Neural cell (in vitro differentiated cells): ENCODE results near the gene SMC4. TPM values are rescaled to one million over a fixed set of nuclear protein-coding genes. Genes with fewer than 3 reads are reported as not detected.

ENCODE experiments used
- H2AFZ ChIP-seq: fragments of 200-600, 300-800 bp; sonication (generic), shearing (Covaris generic); 2 replicates; pipeline ENCODE4 v1.6.0; 2014; ENCODE audit warnings: low read depth, mild to moderate bottlenecking, antibody characterized with exemption, low read length, moderate library complexity
- H3F3A ChIP-seq: fragments of 200-600 bp; shearing (Covaris generic); 2 replicates; pipeline ENCODE4 v1.6.1; 2016; ENCODE audit warnings: mild to moderate bottlenecking, moderate library complexity, mixed read lengths, antibody characterized with exemption, low read length; ENCODE audit not compliant: insufficient read depth, poor library complexity, severe bottlenecking
- H3K27ac ChIP-seq: fragments of 200-600, 300-800 bp; sonication (generic), shearing (Covaris generic); 2 replicates; pipeline ENCODE4 v1.5.1; 2014; ENCODE audit warnings: mild to moderate bottlenecking, low read length, moderate library complexity
- H3K27me3 ChIP-seq: fragments of 300-800, 200-600 bp; sonication (generic), shearing (Covaris generic); 2 replicates; pipeline ENCODE4 v1.6.0; 2014; ENCODE audit warnings: mild to moderate bottlenecking, low read depth, low read length, moderate library complexity; ENCODE audit not compliant: insufficient read depth
- H3K36me3 ChIP-seq: fragments of 300-800, 200-600 bp; sonication (generic), shearing (Covaris generic); 2 replicates; pipeline ENCODE4 v1.5.1; 2014; ENCODE audit warnings: mild to moderate bottlenecking, antibody characterized with exemption, low read length, moderate library complexity; ENCODE audit not compliant: insufficient read depth
- H3K4me2 ChIP-seq: fragments of 300-800, 200-600 bp; sonication (generic), shearing (Covaris generic); 2 replicates; pipeline ENCODE4 v1.6.0; 2014; ENCODE audit warnings: mild to moderate bottlenecking, low read length
- H3K4me3 ChIP-seq: fragments of 300-800, 200-600 bp; sonication (generic), shearing (Covaris generic); 2 replicates; pipeline ENCODE4 v1.5.1; 2014; ENCODE audit warnings: mild to moderate bottlenecking, low read length, moderate library complexity
- H3K79me2 ChIP-seq: fragments of 200-600 bp; shearing (Covaris generic); replicated peaks from 2 replicates; pipeline ENCODE4 v1.6.0; 2014; ENCODE audit warnings: mild to moderate bottlenecking, low read length, moderate library complexity; ENCODE audit not compliant: insufficient read depth
- H3K9ac ChIP-seq: fragments of 300-800, 200-600 bp; sonication (generic), shearing (Covaris generic); 2 replicates; pipeline ENCODE4 v1.6.1; 2016; ENCODE audit warnings: mild to moderate bottlenecking, low read length, mixed read lengths
- H3K9me2 ChIP-seq: fragments of 200-600 bp; shearing (Covaris generic); 2 replicates; pipeline ENCODE4 v1.6.1; 2016; ENCODE audit warnings: mild to moderate bottlenecking, low read length, mixed read lengths; ENCODE audit not compliant: insufficient read depth
- H3K9me3 ChIP-seq: fragments of 200-600, 300-800 bp; sonication (generic), shearing (Covaris generic); 2 replicates; pipeline ENCODE4 v1.6.1; 2016; ENCODE audit warnings: mild to moderate bottlenecking, mixed run types, low read length, moderate library complexity, mixed read lengths
- H4K20me1 ChIP-seq: fragments of 200-600 bp; shearing (Covaris generic); 2 replicates; pipeline ENCODE4 v1.6.1; 2016; ENCODE audit warnings: mild to moderate bottlenecking, mixed run types; ENCODE audit not compliant: insufficient read depth
- EP300 ChIP-seq: fragments of 450-650 bp; conservative IDR thresholded peaks from 2 replicates; pipeline ENCODE4 v1.6.1; 2014; ENCODE audit warnings: antibody characterized with exemption, mild to moderate bottlenecking, moderate library complexity; ENCODE audit not compliant: poor library complexity, severe bottlenecking
- EZH2 ChIP-seq: fragments of 200-600, 300-800 bp; shearing (Covaris generic), sonication (generic); IDR thresholded peaks from 2 replicates; pipeline ENCODE4 v1.6.1; 2014; ENCODE audit warnings: antibody characterized with exemption, low read length, borderline replicate concordance, mild to moderate bottlenecking; ENCODE audit not compliant: insufficient read depth, poor library complexity, severe bottlenecking
- MXI1 ChIP-seq: fragments of 450-650 bp; conservative IDR thresholded peaks from 2 replicates; pipeline ENCODE4 v1.6.1; 2014; ENCODE audit warnings: antibody characterized with exemption, mild to moderate bottlenecking; ENCODE audit not compliant: poor library complexity, severe bottlenecking
- POLR2AphosphoS5 ChIP-seq: IDR thresholded peaks from 2 replicates; pipeline ENCODE4 v1.6.1; 2012
- RAD21 ChIP-seq: fragments of 450-650 bp; conservative IDR thresholded peaks from 2 replicates; pipeline ENCODE4 v1.6.1; 2014; ENCODE audit warnings: antibody characterized with exemption, mild to moderate bottlenecking, moderate library complexity
- SMC3 ChIP-seq: fragments of 450-650 bp; conservative IDR thresholded peaks from 2 replicates; pipeline ENCODE4 v1.6.1; 2014; ENCODE audit warnings: antibody characterized with exemption, mild to moderate bottlenecking, moderate library complexity; ENCODE audit not compliant: poor library complexity
- TAF1 ChIP-seq: IDR thresholded peaks from 2 replicates; pipeline ENCODE4 v1.6.1; 2012; ENCODE audit warnings: low read depth
- polyA plus RNA-seq: library from polyadenylated mRNA; depleted of rRNA; stranded (reverse); fragments of >200 nt; gene quantifications from 2 replicates; pipeline ENCODE4 v1.2.3, GENCODE V29; 2014
- TF ChIP-seq, protein P1 (sequence below): fragments of 450-650 bp; IDR thresholded peaks from 2 replicates; pipeline ENCODE4 v1.5.1; 2014; ENCODE audit warnings: antibody characterized with exemption, mild to moderate bottlenecking, moderate library complexity; ENCODE audit not compliant: poor library complexity, severe bottlenecking
- TF ChIP-seq, protein P2 (sequence below): IDR thresholded peaks from 2 replicates; pipeline ENCODE4 v1.6.1; 2012; ENCODE audit warnings: borderline replicate concordance

The SMC4 gene
- polyA plus RNA-seq, 1 donor from 2014 or later, result 17.4 TPM

DNA sequence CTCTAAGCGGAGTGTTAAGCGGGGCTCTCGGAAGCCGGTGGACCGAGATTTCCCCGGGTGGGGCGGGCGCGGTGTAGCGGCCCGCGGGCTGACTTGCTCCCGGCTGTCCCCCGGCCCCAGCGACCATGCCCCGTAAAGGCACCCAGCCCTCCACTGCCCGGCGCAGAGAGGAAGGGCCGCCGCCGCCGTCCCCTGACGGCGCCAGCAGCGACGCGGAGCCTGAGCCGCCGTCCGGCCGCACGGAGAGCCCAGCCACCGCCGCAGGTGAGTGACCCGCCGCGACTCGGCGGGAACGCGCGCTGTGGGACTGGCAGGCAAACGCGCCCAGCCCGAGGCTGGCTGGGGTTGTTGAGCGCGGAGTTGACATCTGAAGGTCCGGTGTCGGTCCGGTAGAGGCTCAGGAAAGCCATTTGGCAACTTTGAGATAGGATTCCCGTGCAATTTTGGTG is 1.3 kb downstream of the SMC4 start:
- Histone ChIP-seq H3K4me3 (peak overlapping the region; percentile 68), H3K9me2 (no peaks in the 10 kb centered on the region), H3K27ac (no peak overlapping the region), H3K4me2 (peak overlapping the region; percentile 38), H3K36me3 (no peaks in the 10 kb centered on the region), H3K79me2 (peaks cover 71% of the 10 kb centered on the region), H3F3A (no peaks in the 10 kb centered on the region), H3K9ac (peak overlapping the region; percentile 34), H4K20me1 (no peaks in the 10 kb centered on the region), H3K9me3 (no peaks in the 10 kb centered on the region), H3K27me3 (peaks cover 21% of the 10 kb centered on the region), H2AFZ (no peak overlapping the region)
- TF ChIP-seq POLR2AphosphoS5, result no peak
- no peak for TF ChIP-seq RAD21
- TF ChIP-seq, protein P1, sequence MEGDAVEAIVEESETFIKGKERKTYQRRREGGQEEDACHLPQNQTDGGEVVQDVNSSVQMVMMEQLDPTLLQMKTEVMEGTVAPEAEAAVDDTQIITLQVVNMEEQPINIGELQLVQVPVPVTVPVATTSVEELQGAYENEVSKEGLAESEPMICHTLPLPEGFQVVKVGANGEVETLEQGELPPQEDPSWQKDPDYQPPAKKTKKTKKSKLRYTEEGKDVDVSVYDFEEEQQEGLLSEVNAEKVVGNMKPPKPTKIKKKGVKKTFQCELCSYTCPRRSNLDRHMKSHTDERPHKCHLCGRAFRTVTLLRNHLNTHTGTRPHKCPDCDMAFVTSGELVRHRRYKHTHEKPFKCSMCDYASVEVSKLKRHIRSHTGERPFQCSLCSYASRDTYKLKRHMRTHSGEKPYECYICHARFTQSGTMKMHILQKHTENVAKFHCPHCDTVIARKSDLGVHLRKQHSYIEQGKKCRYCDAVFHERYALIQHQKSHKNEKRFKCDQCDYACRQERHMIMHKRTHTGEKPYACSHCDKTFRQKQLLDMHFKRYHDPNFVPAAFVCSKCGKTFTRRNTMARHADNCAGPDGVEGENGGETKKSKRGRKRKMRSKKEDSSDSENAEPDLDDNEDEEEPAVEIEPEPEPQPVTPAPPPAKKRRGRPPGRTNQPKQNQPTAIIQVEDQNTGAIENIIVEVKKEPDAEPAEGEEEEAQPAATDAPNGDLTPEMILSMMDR, result no peak
- TF ChIP-seq EZH2, result no peak
- TF ChIP-seq, protein P2, sequence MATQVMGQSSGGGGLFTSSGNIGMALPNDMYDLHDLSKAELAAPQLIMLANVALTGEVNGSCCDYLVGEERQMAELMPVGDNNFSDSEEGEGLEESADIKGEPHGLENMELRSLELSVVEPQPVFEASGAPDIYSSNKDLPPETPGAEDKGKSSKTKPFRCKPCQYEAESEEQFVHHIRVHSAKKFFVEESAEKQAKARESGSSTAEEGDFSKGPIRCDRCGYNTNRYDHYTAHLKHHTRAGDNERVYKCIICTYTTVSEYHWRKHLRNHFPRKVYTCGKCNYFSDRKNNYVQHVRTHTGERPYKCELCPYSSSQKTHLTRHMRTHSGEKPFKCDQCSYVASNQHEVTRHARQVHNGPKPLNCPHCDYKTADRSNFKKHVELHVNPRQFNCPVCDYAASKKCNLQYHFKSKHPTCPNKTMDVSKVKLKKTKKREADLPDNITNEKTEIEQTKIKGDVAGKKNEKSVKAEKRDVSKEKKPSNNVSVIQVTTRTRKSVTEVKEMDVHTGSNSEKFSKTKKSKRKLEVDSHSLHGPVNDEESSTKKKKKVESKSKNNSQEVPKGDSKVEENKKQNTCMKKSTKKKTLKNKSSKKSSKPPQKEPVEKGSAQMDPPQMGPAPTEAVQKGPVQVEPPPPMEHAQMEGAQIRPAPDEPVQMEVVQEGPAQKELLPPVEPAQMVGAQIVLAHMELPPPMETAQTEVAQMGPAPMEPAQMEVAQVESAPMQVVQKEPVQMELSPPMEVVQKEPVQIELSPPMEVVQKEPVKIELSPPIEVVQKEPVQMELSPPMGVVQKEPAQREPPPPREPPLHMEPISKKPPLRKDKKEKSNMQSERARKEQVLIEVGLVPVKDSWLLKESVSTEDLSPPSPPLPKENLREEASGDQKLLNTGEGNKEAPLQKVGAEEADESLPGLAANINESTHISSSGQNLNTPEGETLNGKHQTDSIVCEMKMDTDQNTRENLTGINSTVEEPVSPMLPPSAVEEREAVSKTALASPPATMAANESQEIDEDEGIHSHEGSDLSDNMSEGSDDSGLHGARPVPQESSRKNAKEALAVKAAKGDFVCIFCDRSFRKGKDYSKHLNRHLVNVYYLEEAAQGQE, result no peak
- no peak for TF ChIP-seq TAF1
- no peak for TF ChIP-seq MXI1
- no peak for TF ChIP-seq SMC3
- no peak for TF ChIP-seq EP300

DNA sequence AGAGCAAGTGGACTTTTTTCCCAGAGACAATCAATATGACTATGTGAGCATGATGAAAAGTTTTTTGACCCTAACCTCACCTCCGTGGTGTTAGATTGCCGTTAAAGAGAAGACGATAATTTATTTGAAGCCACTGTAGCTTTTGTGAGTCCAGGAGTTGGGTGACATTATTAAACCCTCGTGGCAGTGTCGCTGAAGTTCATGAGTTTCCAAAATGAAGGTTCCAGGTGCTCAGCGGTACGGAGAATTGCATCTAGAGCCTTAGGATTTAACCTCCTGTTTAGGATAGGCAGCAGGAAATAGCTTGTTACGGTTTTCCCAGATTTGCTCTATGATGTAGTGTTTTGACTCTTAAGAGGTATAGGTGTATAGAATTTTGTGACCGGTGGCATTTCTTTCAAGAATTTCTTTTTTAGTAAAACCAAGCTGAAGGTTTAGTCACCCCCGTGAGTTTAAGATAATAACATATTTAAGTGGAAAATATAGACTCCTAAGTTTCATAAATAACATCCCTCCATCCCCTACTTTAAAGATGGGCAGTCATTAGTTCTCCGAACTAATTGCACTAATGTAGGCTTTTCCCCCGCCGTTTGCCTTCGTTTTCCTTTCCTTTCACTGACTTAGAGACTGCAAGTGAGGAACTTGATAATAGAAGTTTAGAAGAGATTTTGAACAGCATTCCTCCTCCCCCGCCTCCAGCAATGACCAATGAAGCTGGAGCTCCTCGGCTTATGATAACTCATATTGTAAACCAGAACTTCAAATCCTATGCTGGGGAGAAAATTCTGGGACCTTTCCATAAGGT is 2.0 kb downstream of the SMC4 start:
- peak overlapping the region; percentile 68 for H3K4me3 ChIP-seq
- no peak for TF ChIP-seq SMC3
- no peak for TF ChIP-seq POLR2AphosphoS5
- TF ChIP-seq, protein P1, result no peak
- TF ChIP-seq EZH2, result no peak
- TF ChIP-seq, protein P2, result no peak
- TF ChIP-seq EP300, result no peak
- TF ChIP-seq TAF1, result no peak
- TF ChIP-seq RAD21, result no peak
- no peak for TF ChIP-seq MXI1

More for the DNA sequence above, 2.0 kb downstream of the SMC4 start:
- Histone ChIP-seq H3K27ac (no peak overlapping the region), H3K4me2 (no peak overlapping the region), H3K9me3 (no peaks in the 10 kb centered on the region), H2AFZ (no peak overlapping the region), H3K9ac (no peak overlapping the region), H4K20me1 (no peaks in the 10 kb centered on the region), H3K9me2 (no peaks in the 10 kb centered on the region), H3K27me3 (peaks cover 21% of the 10 kb centered on the region), H3F3A (no peaks in the 10 kb centered on the region), H3K79me2 (peaks cover 78% of the 10 kb centered on the region), H3K36me3 (no peaks in the 10 kb centered on the region)
